H1 (cell line): ENCODE results near the gene DFFB. TPM values are rescaled to one million over a fixed set of nuclear protein-coding genes. Genes with fewer than 3 reads are reported as not detected.

Experiments
- RXRA ChIP-seq: IDR thresholded peaks from 2 replicates; pipeline ENCODE4 v1.6.1; 2011; ENCODE audit warnings: low read depth, mild to moderate bottlenecking, low read length, moderate library complexity; ENCODE audit not compliant: insufficient read depth
- TAF7 ChIP-seq: optimal IDR thresholded peaks from 2 replicates; pipeline ENCODE3; 2011; ENCODE audit warnings: low read depth, mild to moderate bottlenecking, inconsistent platforms, low read length, moderate library complexity, borderline replicate concordance
- polyA plus RNA-seq, 7 experiments: library from polyadenylated mRNA; depleted of rRNA in 3 of 7; stranded (reverse) in 5 of 7; unstranded in 2 of 7; fragments of >200 nt in 5 of 7; fragments of 200-250 nt in 2 of 7; gene quantifications; 1 replicate in 5 of 7; 2 replicates in 1 of 7; 4 replicates in 1 of 7; pipeline versions ENCODE4 v1.2.1 to v1.2.3, GENCODE V29; 2011 to 2013; ENCODE audit warnings: missing spikeins in 2 of 7, mixed read lengths in 2 of 7
- total RNA-seq: library from RNA; stranded (reverse); fragmentation: NEBNext Ultra II Directional; extraction: Animal tissue kit (Norgen Biotek cat#: 25700); gene quantifications from 2 replicates; pipeline ENCODE4 v1.2.1, GENCODE V29; 2021

The DFFB gene
- total and polyA plus RNA-seq, 2 of the 8 experiments (the other 6 are each of a cell fraction or from before 2014, with no cell fraction given): 8.6 to 11.9 TPM

DNA sequence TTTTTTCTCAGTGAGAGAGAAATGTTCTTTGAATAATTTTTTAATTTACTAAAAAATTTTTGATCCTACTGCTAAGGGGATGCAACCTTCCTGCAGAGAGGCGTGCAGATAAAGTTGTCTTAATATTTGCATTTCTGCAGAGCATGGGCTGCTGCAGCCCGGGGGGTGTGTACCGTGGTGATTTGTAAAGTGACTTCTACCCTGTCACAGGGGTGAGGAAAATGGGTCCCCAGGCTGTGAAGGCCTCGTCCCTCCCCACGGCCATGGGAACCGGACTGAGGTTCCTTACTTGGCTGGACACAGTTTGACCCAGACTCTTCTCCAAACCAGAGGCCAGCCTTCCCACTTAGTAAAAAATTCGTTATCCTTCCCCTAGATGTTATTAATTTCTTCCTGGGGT lies 52.3 kb downstream of the DFFB start (continued):
- TF ChIP-seq RXRA (no peak), TAF7 (no peak)
